RWPE2 (cell line): ENCODE results near the gene CROCC.
"Not testable (repeated sequence)": the region's sequence is repeated elsewhere in the genome, so short reads cannot be mapped to it uniquely, and the experiment has no call there.

Experiments
- ATAC-seq: fragments of 200-7000 bp; cut with Tn5 transposase; 3 replicates; pipeline ENCODE4 v1.9.1; 2021; ENCODE audit warnings: low read depth
- DNase-seq: peaks from one replicate; pipeline ENCODE4 v3.0.0-alpha.2; 2020; ENCODE audit warnings: low spot score
- H3K27ac ChIP-seq: fragments of 450-650 bp; 2 replicates; pipeline ENCODE4 v1.5.1; 2017; ENCODE audit warnings: mild to moderate bottlenecking; ENCODE audit not compliant: poor library complexity, severe bottlenecking
- H3K27me3 ChIP-seq: fragments of 250-450 bp; sonication (Bioruptor Pico); 2 replicates; pipeline ENCODE4 v1.5.1; 2021; ENCODE audit warnings: mild to moderate bottlenecking, moderate library complexity; ENCODE audit not compliant: insufficient read depth, poor library complexity, severe bottlenecking
- H3K36me3 ChIP-seq: fragments of 250-450 bp; sonication (Bioruptor Pico); 2 replicates; pipeline ENCODE4 v1.5.1; 2020; ENCODE audit warnings: low read depth, mild to moderate bottlenecking, moderate library complexity
- H3K4me1 ChIP-seq: fragments of 250-450 bp; sonication (Bioruptor Pico); 2 replicates; pipeline ENCODE4 v1.5.1; 2021; ENCODE audit warnings: mild to moderate bottlenecking, moderate library complexity; ENCODE audit not compliant: insufficient read depth, poor library complexity, severe bottlenecking
- H3K4me3 ChIP-seq: fragments of 250-450 bp; sonication (Bioruptor Pico); 2 replicates; pipeline ENCODE4 v1.5.1; 2021; ENCODE audit warnings: mild to moderate bottlenecking, moderate library complexity; ENCODE audit not compliant: severe bottlenecking
- H3K9me3 ChIP-seq: fragments of 250-450 bp; sonication (Bioruptor Pico); 2 replicates; pipeline ENCODE4 v1.5.1; 2021; ENCODE audit warnings: mild to moderate bottlenecking, moderate library complexity; ENCODE audit not compliant: severe bottlenecking
- CTCF ChIP-seq: fragments of 450-650 bp; IDR thresholded peaks from one replicate; pipeline ENCODE4 v1.5.1; 2017; ENCODE audit warnings: mild to moderate bottlenecking, moderate library complexity; ENCODE audit not compliant: poor library complexity, severe bottlenecking

The CROCC gene

GRCh38 chr1:16905868-16906702, 15.6 kb upstream of the CROCC start:
- H3K27ac ChIP-seq = peak overlapping the region; percentile 90
- ATAC-seq = no peak

DNA sequence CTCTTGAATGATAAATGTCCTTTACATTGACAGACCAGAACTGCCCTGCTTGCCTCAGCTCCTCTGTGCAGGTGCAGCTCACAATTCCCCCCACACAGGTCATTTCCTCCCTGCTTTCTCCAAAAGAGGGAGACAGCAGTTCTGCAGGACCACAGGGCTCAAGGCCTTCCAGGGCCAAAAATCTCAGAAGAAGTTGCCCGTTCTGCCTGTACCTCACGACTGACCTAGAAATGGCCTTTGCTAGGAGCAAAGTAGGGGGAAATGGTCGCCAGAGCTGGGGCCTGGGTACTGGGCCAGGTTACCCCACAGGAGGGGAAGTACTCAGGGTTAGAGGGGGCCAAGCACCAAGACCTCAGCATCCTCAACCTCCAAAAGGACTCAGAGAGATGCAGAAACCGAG, 14.9 kb upstream of the CROCC start:
- Histone ChIP-seq H3K27ac (no peak overlapping the region), H3K27me3 (no peaks in the 10 kb centered on the region), H3K9me3 (peaks cover 3% of the 10 kb centered on the region), H3K36me3 (no peaks in the 10 kb centered on the region), H3K4me3 (no peak overlapping the region), H3K4me1 (peaks cover 17% of the 10 kb centered on the region)
- ATAC-seq = no peak
- no peak for DNase-seq
- no peak for TF ChIP-seq CTCF

More at GRCh38 chr1:16905868-16906702, 15.6 kb upstream of the CROCC start:
- H3K4me1 ChIP-seq = peaks cover 17% of the 10 kb centered on the region
- no peak overlapping the region for H3K4me3 ChIP-seq
- DNase-seq = no peak
- peaks cover 3% of the 10 kb centered on the region for H3K9me3 ChIP-seq
- H3K36me3 ChIP-seq = no peaks in the 10 kb centered on the region
- TF ChIP-seq CTCF = no peak
- no peaks in the 10 kb centered on the region for H3K27me3 ChIP-seq

DNA sequence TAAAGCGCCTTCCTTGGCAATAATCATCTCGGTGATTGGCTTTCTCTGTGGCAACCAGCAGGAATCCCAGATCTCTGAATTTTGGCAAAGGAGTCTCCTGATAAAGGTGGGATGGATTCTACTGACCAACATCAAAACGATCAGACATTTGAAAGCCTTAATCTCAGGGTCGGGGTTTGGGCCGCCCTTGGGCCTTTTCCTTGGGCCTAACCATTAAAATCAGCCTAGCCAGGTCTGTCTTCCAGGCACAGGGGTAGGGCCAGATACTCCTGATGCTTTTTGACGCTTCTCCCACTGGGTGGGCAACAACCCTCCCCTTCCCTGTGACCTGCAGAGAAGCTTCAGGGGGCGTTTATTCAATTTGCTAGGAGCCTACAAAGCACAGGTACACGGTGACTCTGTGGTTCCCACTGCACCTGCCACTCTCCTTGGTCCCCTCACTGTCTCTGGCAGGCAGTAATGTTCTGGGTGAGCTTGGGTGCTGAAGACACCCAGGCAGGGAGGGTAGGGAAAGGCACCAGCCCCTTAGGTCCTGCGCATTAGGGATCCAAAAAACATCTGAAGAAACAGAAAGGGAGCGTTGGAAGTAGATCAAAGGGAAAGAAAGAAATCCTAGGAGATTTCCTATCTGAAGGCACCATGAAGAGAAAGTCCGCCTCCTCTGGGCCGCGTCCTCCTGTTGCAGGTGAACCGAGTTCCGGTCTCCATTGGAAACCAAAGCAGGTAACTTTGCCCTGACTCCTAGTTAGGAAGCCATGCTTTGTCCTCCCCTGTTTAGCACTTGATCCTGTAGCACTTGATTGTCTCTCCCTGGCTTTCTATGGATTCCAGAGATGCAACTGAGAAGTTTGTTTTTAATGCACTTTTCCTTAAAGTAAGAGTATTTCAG, 13.6 kb upstream of the CROCC start:
- no peak for ATAC-seq
- no peak for DNase-seq
- H3K9me3 ChIP-seq = peaks cover 3% of the 10 kb centered on the region
- H3K36me3 ChIP-seq = no peaks in the 10 kb centered on the region
- TF ChIP-seq CTCF = no peak
- H3K4me1 ChIP-seq = peaks cover 12% of the 10 kb centered on the region
- no peak overlapping the region for H3K27ac ChIP-seq
- no peaks in the 10 kb centered on the region for H3K27me3 ChIP-seq
- no peak overlapping the region for H3K4me3 ChIP-seq

GRCh38 chr1:16911851-16912721, 9.6 kb upstream of the CROCC start:
- not testable (repeated sequence) for H3K27ac ChIP-seq, H3K4me1 ChIP-seq, H3K9me3 ChIP-seq, H3K4me3 ChIP-seq, ATAC-seq, H3K36me3 ChIP-seq, H3K27me3 ChIP-seq
- peak; percentile 38 for DNase-seq

DNA sequence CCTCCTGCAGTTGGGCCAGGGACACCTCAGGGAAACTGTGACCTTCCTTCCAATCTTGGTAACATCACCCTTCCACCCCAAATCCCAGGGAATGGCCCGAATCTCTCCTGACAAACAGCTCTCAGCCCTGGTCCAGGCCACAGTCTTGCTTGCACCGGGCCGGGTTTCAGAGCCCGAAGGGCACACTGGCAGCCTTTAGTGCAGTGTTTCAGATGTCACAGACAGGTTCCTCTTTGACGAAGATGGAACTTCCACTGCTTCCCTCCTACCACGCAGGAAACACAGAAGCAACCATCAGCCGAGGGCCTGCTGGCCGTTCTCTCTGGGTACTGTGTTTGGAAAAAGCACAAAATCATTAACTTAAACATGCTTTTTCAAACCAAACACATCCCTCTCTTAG, 9.0 kb upstream of the CROCC start:
- not testable (repeated sequence) for H3K4me3 ChIP-seq, H3K9me3 ChIP-seq, H3K27me3 ChIP-seq, H3K4me1 ChIP-seq, ATAC-seq, H3K27ac ChIP-seq, H3K36me3 ChIP-seq
- DNase-seq = peak; percentile 53
